A549 (cell line): ENCODE results near the gene NTM.

Experiments
- BHLHE40 ChIP-seq: IDR thresholded peaks from 2 replicates; pipeline ENCODE4 v1.6.1; 2012; ENCODE audit warnings: low read depth, low read length, inconsistent platforms
- CBX8 ChIP-seq: fragments of 200-600 bp; sonication (generic); IDR thresholded peaks from 2 replicates; pipeline ENCODE4 v1.6.1; 2016
- CEBPB ChIP-seq, 2 experiments: fragments of >200 bp in 1 of 2; sonication (Bioruptor Twin) in 1 of 2; formaldehyde crosslinking in 1 of 2; IDR thresholded peaks; 2 replicates each; pipeline ENCODE4 v1.6.1; 2012 to 2016
- CHD2 ChIP-seq: fragments of 150-350 bp; IDR thresholded peaks from 2 replicates; pipeline ENCODE4 v1.6.1; 2014; ENCODE audit warnings: low read length; ENCODE audit not compliant: partially characterized antibody
- CHD4 ChIP-seq: fragments of 200-600 bp; sonication (generic); IDR thresholded peaks from 2 replicates; pipeline ENCODE4 v1.6.1; 2016; ENCODE audit warnings: antibody characterized with exemption, mild to moderate bottlenecking, borderline replicate concordance
- ESRRA ChIP-seq: fragments of 150-350 bp; IDR thresholded peaks from 2 replicates; pipeline ENCODE4 v1.6.1; 2014; ENCODE audit warnings: mild to moderate bottlenecking, low read length, borderline replicate concordance
- HDAC2 ChIP-seq: fragments of 200-600 bp; sonication (generic); IDR thresholded peaks from 2 replicates; pipeline ENCODE4 v1.6.1; 2016
- MAZ ChIP-seq: fragments of 150-350 bp; IDR thresholded peaks from 2 replicates; pipeline ENCODE4 v1.6.1; 2014; ENCODE audit warnings: antibody characterized with exemption, low read depth, low read length, borderline replicate concordance
- MYC ChIP-seq: IDR thresholded peaks from 2 replicates; pipeline ENCODE4 v1.6.1; 2012; ENCODE audit warnings: mild to moderate bottlenecking, inconsistent platforms, low read length, improper control_type of control experiment, borderline replicate concordance
- PHF8 ChIP-seq: fragments of 200-600 bp; sonication (generic); IDR thresholded peaks from 2 replicates; pipeline ENCODE4 v1.6.1; 2016; ENCODE audit warnings: low read depth, mild to moderate bottlenecking, antibody characterized with exemption, moderate library complexity, borderline replicate concordance
- POLR2A ChIP-seq: IDR thresholded peaks from 2 replicates; pipeline ENCODE4 v1.6.1; 2012; ENCODE audit warnings: mild to moderate bottlenecking, low read length
- SMC3 ChIP-seq: fragments of >200 bp; sonication (Bioruptor Twin); formaldehyde crosslinking; IDR thresholded peaks from 3 replicates; pipeline ENCODE4 v1.6.1; 2018; ENCODE audit warnings: inconsistent platforms
- TF ChIP-seq, protein P1 (sequence below): fragments of >200 bp; sonication (Bioruptor Twin); formaldehyde crosslinking; IDR thresholded peaks from 3 replicates; pipeline ENCODE4 v1.5.1; 2016
- TF ChIP-seq, protein P2 (sequence below): fragments of 200-600 bp; sonication (generic); IDR thresholded peaks from 2 replicates; pipeline ENCODE4 v1.6.1; 2016; ENCODE audit warnings: antibody characterized with exemption, mild to moderate bottlenecking, moderate library complexity

DNA sequence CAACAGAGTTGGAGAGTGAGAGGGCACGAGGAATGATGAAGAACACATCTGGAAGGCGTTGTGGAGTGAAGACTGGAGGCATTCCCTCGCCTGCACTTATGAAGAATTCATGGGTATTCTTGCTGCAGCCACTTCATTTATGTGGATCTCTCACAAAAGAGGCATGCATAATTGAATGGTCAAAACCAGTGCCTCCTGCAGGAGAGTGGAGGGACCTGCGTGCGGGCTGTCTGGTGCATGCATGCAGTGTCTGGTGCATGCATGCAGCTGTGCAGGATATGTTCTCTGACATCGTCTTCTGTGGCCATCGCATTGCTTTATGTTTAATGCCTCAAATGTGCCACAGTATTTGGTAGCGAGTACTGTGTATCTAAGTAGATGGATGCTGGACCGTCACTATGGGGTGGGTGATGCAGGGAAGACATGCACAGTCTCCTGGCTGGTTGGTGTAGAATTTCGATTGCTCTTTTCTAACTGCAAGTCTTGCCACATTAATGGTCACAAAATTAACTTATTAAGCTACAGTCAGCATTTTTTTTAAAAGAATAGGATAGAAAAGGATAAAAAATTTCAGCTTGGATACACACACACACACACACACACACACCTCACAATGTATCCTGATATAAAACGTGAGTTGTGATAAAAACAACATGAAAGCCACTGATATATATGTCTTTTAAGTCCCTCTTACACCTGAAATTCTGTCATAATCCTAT is 20.9 kb upstream of the NTM start:
- no peak for TF ChIP-seq HDAC2
- TF ChIP-seq, protein P1, sequence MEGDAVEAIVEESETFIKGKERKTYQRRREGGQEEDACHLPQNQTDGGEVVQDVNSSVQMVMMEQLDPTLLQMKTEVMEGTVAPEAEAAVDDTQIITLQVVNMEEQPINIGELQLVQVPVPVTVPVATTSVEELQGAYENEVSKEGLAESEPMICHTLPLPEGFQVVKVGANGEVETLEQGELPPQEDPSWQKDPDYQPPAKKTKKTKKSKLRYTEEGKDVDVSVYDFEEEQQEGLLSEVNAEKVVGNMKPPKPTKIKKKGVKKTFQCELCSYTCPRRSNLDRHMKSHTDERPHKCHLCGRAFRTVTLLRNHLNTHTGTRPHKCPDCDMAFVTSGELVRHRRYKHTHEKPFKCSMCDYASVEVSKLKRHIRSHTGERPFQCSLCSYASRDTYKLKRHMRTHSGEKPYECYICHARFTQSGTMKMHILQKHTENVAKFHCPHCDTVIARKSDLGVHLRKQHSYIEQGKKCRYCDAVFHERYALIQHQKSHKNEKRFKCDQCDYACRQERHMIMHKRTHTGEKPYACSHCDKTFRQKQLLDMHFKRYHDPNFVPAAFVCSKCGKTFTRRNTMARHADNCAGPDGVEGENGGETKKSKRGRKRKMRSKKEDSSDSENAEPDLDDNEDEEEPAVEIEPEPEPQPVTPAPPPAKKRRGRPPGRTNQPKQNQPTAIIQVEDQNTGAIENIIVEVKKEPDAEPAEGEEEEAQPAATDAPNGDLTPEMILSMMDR: no peak
- TF ChIP-seq POLR2A: no peak
- TF ChIP-seq, protein P2, sequence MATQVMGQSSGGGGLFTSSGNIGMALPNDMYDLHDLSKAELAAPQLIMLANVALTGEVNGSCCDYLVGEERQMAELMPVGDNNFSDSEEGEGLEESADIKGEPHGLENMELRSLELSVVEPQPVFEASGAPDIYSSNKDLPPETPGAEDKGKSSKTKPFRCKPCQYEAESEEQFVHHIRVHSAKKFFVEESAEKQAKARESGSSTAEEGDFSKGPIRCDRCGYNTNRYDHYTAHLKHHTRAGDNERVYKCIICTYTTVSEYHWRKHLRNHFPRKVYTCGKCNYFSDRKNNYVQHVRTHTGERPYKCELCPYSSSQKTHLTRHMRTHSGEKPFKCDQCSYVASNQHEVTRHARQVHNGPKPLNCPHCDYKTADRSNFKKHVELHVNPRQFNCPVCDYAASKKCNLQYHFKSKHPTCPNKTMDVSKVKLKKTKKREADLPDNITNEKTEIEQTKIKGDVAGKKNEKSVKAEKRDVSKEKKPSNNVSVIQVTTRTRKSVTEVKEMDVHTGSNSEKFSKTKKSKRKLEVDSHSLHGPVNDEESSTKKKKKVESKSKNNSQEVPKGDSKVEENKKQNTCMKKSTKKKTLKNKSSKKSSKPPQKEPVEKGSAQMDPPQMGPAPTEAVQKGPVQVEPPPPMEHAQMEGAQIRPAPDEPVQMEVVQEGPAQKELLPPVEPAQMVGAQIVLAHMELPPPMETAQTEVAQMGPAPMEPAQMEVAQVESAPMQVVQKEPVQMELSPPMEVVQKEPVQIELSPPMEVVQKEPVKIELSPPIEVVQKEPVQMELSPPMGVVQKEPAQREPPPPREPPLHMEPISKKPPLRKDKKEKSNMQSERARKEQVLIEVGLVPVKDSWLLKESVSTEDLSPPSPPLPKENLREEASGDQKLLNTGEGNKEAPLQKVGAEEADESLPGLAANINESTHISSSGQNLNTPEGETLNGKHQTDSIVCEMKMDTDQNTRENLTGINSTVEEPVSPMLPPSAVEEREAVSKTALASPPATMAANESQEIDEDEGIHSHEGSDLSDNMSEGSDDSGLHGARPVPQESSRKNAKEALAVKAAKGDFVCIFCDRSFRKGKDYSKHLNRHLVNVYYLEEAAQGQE: no peak
- TF ChIP-seq MYC: no peak
- no peak for TF ChIP-seq SMC3
- no peak for TF ChIP-seq CEBPB (IDR thresholded peaks at IDR 0.05)
- TF ChIP-seq CHD4: no peak
- TF ChIP-seq PHF8: no peak
- no peak for TF ChIP-seq MAZ
- TF ChIP-seq BHLHE40: no peak
- no peak for TF ChIP-seq CHD2
- no peak for TF ChIP-seq ESRRA
- TF ChIP-seq CBX8: no peak
